ENCODE results near the gene ADAMTS2.
A peak's percentile ranks its signal among the peaks of the same experiment; 100 is the strongest.

The ADAMTS2 gene

GRCh38 chr5:179168664-179169063, 176.6 kb downstream of the ADAMTS2 start:
- Mint-ChIP-seq H3K27me3 (peaks cover 13 to 27% of the 10 kb centered on the region in 2 donors), H3K4me1 (peaks cover 3 to 9% of the 10 kb centered on the region in 2 donors), H3K27ac (no peak overlapping the region), H3K4me3 (no peak overlapping the region), H3K9me3 (no peaks in the 10 kb centered on the region), H3K36me3 (no peaks in the 10 kb centered on the region)
- no peak for ATAC-seq (replicated peaks)
- no peak for DNase-seq

GRCh38 chr5:179167871-179168451, 177.3 kb downstream of the ADAMTS2 start:
- DNase-seq (no peak), ATAC-seq (replicated peaks) (no peak)
- no peaks in the 10 kb centered on the region for H3K36me3 Mint-ChIP-seq
- no peaks in the 10 kb centered on the region for H3K9me3 Mint-ChIP-seq
- H3K4me1 Mint-ChIP-seq: peaks cover 3 to 9% of the 10 kb centered on the region in 2 donors
- peak overlapping the region; percentile 39 to 70 for H3K4me3 Mint-ChIP-seq
- no peak overlapping the region for H3K27ac Mint-ChIP-seq
- peaks cover 13 to 27% of the 10 kb centered on the region in 2 donors for H3K27me3 Mint-ChIP-seq

GRCh38 chr5:179166886-179167841, 178.1 kb downstream of the ADAMTS2 start:
- H3K27me3 Mint-ChIP-seq: peaks cover 13 to 27% of the 10 kb centered on the region in 2 donors
- H3K27ac Mint-ChIP-seq: no peak overlapping the region
- H3K4me3 Mint-ChIP-seq: peak overlapping the region; percentile 46 to 70
- peaks cover under 1 to 1% of the 10 kb centered on the region in 2 donors for H3K9me3 Mint-ChIP-seq
- DNase-seq: peak; percentile 55
- peak; percentile 93 to 96 for ATAC-seq (replicated peaks)
- peaks cover 3 to 9% of the 10 kb centered on the region in 2 donors for H3K4me1 Mint-ChIP-seq
- H3K36me3 Mint-ChIP-seq: no peaks in the 10 kb centered on the region

GRCh38 chr5:179166171-179166885, 178.9 kb downstream of the ADAMTS2 start:
- peaks cover 3 to 4% of the 10 kb centered on the region in 2 donors for H3K9me3 Mint-ChIP-seq
- H3K27ac Mint-ChIP-seq: no peak overlapping the region
- H3K27me3 Mint-ChIP-seq: peaks cover 13 to 24% of the 10 kb centered on the region in 2 donors
- H3K4me3 Mint-ChIP-seq: peak overlapping the region in 1 of 2 donors; percentile 32
- peaks cover 3 to 9% of the 10 kb centered on the region in 2 donors for H3K4me1 Mint-ChIP-seq
- no peaks in the 10 kb centered on the region for H3K36me3 Mint-ChIP-seq
- DNase-seq (no peak), ATAC-seq (replicated peaks) (no peak)

GRCh38 chr5:179165421-179166170, 179.7 kb downstream of the ADAMTS2 start:
- Mint-ChIP-seq H3K27me3 (peaks cover 13 to 17% of the 10 kb centered on the region in 2 donors), H3K9me3 (peaks cover 7 to 9% of the 10 kb centered on the region in 2 donors), H3K27ac (no peak overlapping the region), H3K36me3 (no peaks in the 10 kb centered on the region), H3K4me3 (no peak overlapping the region), H3K4me1 (peaks cover 3 to 9% of the 10 kb centered on the region in 2 donors)
- no peak for DNase-seq
- no peak for ATAC-seq (replicated peaks)

GRCh38 chr5:179164331-179165311, 180.6 kb downstream of the ADAMTS2 start:
- Mint-ChIP-seq H3K27ac (no peak overlapping the region), H3K4me3 (no peak overlapping the region), H3K36me3 (no peaks in the 10 kb centered on the region), H3K4me1 (peaks cover 3 to 9% of the 10 kb centered on the region in 2 donors), H3K9me3 (peaks cover 7 to 9% of the 10 kb centered on the region in 2 donors), H3K27me3 (peaks cover 13 to 14% of the 10 kb centered on the region in 2 donors)
- DNase-seq (no peak), ATAC-seq (replicated peaks) (no peak)

GRCh38 chr5:179163236-179164155, 181.8 kb downstream of the ADAMTS2 start:
- H3K4me3 Mint-ChIP-seq: no peak overlapping the region

GRCh38 chr5:179162351-179163235, 182.7 kb downstream of the ADAMTS2 start:
- DNase-seq (no peak), ATAC-seq (replicated peaks) (no peak)
- Mint-ChIP-seq H3K27ac (no peak overlapping the region), H3K36me3 (no peaks in the 10 kb centered on the region), H3K4me1 (peaks cover under 1 to 5% of the 10 kb centered on the region in 2 donors), H3K9me3 (peaks cover 7 to 9% of the 10 kb centered on the region in 2 donors), H3K27me3 (peaks cover 8% of the 10 kb centered on the region in 2 donors), H3K4me3 (no peak overlapping the region)

More at GRCh38 chr5:179163236-179164155, 181.8 kb downstream of the ADAMTS2 start:
- peaks cover 7 to 9% of the 10 kb centered on the region in 2 donors for H3K9me3 Mint-ChIP-seq
- peaks cover 12 to 17% of the 10 kb centered on the region in 2 donors for H3K27me3 Mint-ChIP-seq
- no peak for DNase-seq
- H3K36me3 Mint-ChIP-seq: no peaks in the 10 kb centered on the region
- no peak for ATAC-seq (replicated peaks)
- H3K27ac Mint-ChIP-seq: no peak overlapping the region
- H3K4me1 Mint-ChIP-seq: peaks cover 3 to 9% of the 10 kb centered on the region in 2 donors

- ATAC-seq (replicated peaks) (no peak), DNase-seq (no peak)
- Mint-ChIP-seq H3K4me3 (no peak overlapping the region), H3K9me3 (peaks cover 7 to 9% of the 10 kb centered on the region in 2 donors), H3K27me3 (peaks cover 5 to 8% of the 10 kb centered on the region in 2 donors), H3K27ac (no peak overlapping the region), H3K36me3 (no peaks in the 10 kb centered on the region), H3K4me1 (no peaks in the 10 kb centered on the region)
Observed at GRCh38 chr5:179161901-179162300, 183.4 kb downstream of the ADAMTS2 start.

- Mint-ChIP-seq H3K4me1 (no peaks in the 10 kb centered on the region), H3K4me3 (no peak overlapping the region), H3K27me3 (peaks cover 5 to 8% of the 10 kb centered on the region in 2 donors), H3K9me3 (peaks cover 7 to 9% of the 10 kb centered on the region in 2 donors), H3K27ac (no peak overlapping the region), H3K36me3 (no peaks in the 10 kb centered on the region)
- ATAC-seq (replicated peaks): no peak
- DNase-seq: no peak
Observed at GRCh38 chr5:179160584-179160983, 184.7 kb downstream of the ADAMTS2 start.

- Mint-ChIP-seq H3K9me3 (peaks cover 7 to 9% of the 10 kb centered on the region in 2 donors), H3K4me3 (no peak overlapping the region), H3K27me3 (peaks cover 5 to 11% of the 10 kb centered on the region in 2 donors), H3K27ac (no peak overlapping the region), H3K4me1 (no peaks in the 10 kb centered on the region), H3K36me3 (no peaks in the 10 kb centered on the region)
- ATAC-seq (replicated peaks): no peak
- no peak for DNase-seq
Observed at GRCh38 chr5:179158556-179158955, 186.7 kb downstream of the ADAMTS2 start.
